Measurements from ENCODE around the gene PDAP1.

DNA sequence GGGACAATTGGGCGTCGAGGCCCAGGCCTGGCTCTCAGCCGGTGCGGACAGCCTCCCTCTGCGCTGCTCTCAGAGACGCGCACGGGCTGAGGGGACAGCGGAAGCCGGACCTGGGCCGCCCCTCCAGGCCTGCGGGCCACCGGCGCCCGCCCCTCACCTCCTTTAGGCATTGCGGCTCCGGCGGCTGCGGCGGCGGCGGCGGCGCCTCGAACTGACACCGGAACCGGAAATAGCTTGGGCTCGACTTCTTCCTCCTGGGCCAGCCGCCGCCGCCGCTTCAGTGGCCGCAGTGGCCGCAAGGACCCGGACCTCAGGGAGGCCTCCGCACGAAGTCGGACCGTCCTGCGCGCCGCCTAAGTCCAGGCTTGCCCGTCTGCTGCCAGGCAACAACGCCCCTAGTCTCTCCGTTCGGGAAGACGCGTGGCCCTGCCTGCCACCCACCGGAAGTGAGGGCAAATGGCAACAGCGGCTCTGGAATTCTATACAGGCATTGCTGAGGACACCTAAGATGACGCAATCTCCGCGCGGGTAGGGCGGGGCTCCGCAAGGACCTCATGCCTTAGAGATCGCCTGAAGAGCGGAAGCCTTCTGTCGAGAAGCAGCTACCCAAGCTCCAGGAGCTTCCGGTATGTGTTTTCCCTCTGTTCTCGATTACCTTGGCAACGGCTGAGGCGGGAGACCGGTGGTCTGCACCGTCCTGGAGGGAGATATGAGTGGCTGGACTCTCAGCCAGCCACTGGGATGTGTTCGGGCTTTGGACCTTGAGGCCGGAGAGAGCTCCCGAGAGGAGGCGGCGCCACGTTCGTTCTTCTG is at the start of gene PDAP1, which contains the start of gene BUD31:
- TF ChIP-seq CTCF (IDR thresholded peaks at IDR 0.05; ENCODE audit: low read depth, low read length) (no peak), EZH2phosphoT487 (IDR thresholded peaks at IDR 0.05; ENCODE audit: low read depth) (no peak)

Data from OCI-LY3 (cell line).